ENCODE results near the gene BRWD1. TPM values are rescaled to one million over a fixed set of nuclear protein-coding genes. Genes with fewer than 3 reads are reported as not detected.
A peak's percentile ranks its signal among the peaks of the same experiment; 100 is the strongest.

The BRWD1 gene
- total RNA-seq (2021): 48.8 to 53.3 TPM (median 52.5 TPM) in 3 replicates
- Bru-seq, nascent RNA: percentile 92 among the genes with signal in this experiment
- long read RNA-seq, experiment 1, full-length matches to known transcripts: 82 of 182 reads
- long read RNA-seq, experiment 1, partial matches to known transcripts: 32 of 182 reads
- long read RNA-seq, experiment 1, other reads (novel, unspliced or antisense): 68 of 182 reads
- long read RNA-seq, experiment 2, full-length matches to known transcripts: 8 of 53 reads
- long read RNA-seq, experiment 2, partial matches to known transcripts: 5 of 53 reads
- long read RNA-seq, experiment 2, other reads (novel, unspliced or antisense): 40 of 53 reads
- long read RNA-seq, experiment 3, partial matches to known transcripts: 1 of 1 reads
- long read RNA-seq, experiment 3, other reads (novel, unspliced or antisense): 0 of 1 reads

GRCh38 chr21:39313571-39314142, at the start of gene BRWD1:
Gene BRWD1 (minus strand): TSS chr21:39313632. CDS start chr21:39313491, 141 bp downstream.
- H3K4me1 Mint-ChIP-seq: peaks cover 13% of the 10 kb centered on the region
- ChIA-PET CTCF (interaction anchor here (1.0 kb wide), 1 partner anchor 155 kb away, joined by 3 read pairs; no protein-coding TSS in a partner anchor), POLR2A (interaction anchor here (0.5 to 2.1 kb wide), 5 partner anchors 28 to 130 kb away, joined by 3 to 10 read pairs (median 6); partner anchors contain the start of genes HMGN1 and PSMG1)
- peak within 1 kb of the TSS; percentile 98 for H3K27ac Mint-ChIP-seq
- ATAC-seq (peak; percentile 18), DNase-seq (ENCODE audit: low spot score) (peak; percentile 75)
- no peaks in the 10 kb centered on the region for H3K9me3 Mint-ChIP-seq
- peaks cover 32% of the 10 kb centered on the region for H3K36me3 Mint-ChIP-seq
- H3K27me3 Mint-ChIP-seq (ENCODE audit: low read depth): no peaks in the 10 kb centered on the region
- H3K4me3 Mint-ChIP-seq: peak within 1 kb of the TSS; percentile 91
- TF ChIP-seq, protein P1, sequence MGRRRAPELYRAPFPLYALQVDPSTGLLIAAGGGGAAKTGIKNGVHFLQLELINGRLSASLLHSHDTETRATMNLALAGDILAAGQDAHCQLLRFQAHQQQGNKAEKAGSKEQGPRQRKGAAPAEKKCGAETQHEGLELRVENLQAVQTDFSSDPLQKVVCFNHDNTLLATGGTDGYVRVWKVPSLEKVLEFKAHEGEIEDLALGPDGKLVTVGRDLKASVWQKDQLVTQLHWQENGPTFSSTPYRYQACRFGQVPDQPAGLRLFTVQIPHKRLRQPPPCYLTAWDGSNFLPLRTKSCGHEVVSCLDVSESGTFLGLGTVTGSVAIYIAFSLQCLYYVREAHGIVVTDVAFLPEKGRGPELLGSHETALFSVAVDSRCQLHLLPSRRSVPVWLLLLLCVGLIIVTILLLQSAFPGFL (CRISPR knock-in tag; IDR thresholded peaks at IDR 0.05; ENCODE audit: borderline replicate concordance): peak; percentile 38; the same call in 1 of the 2 replicates
- TF ChIP-seq ZNF121 (CRISPR knock-in tag; IDR thresholded peaks at IDR 0.05): no peak
- TF ChIP-seq, protein P2, sequence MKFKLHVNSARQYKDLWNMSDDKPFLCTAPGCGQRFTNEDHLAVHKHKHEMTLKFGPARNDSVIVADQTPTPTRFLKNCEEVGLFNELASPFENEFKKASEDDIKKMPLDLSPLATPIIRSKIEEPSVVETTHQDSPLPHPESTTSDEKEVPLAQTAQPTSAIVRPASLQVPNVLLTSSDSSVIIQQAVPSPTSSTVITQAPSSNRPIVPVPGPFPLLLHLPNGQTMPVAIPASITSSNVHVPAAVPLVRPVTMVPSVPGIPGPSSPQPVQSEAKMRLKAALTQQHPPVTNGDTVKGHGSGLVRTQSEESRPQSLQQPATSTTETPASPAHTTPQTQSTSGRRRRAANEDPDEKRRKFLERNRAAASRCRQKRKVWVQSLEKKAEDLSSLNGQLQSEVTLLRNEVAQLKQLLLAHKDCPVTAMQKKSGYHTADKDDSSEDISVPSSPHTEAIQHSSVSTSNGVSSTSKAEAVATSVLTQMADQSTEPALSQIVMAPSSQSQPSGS (CRISPR knock-in tag; IDR thresholded peaks at IDR 0.05; ENCODE audit: borderline replicate concordance, low read depth): no peak
- no peak for TF ChIP-seq ZNF532 (CRISPR knock-in tag; IDR thresholded peaks at IDR 0.05; ENCODE audit: borderline replicate concordance)
- TF ChIP-seq, protein P3, sequence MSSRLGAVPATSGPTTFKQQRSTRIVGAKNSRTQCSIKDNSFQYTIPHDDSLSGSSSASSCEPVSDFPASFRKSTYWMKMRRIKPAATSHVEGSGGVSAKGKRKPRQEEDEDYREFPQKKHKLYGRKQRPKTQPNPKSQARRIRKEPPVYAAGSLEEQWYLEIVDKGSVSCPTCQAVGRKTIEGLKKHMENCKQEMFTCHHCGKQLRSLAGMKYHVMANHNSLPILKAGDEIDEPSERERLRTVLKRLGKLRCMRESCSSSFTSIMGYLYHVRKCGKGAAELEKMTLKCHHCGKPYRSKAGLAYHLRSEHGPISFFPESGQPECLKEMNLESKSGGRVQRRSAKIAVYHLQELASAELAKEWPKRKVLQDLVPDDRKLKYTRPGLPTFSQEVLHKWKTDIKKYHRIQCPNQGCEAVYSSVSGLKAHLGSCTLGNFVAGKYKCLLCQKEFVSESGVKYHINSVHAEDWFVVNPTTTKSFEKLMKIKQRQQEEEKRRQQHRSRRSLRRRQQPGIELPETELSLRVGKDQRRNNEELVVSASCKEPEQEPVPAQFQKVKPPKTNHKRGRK (CRISPR knock-in tag; IDR thresholded peaks at IDR 0.05; ENCODE audit: borderline replicate concordance): no peak; the same call in 1 of the 2 replicates
- TF ChIP-seq RELA (CRISPR knock-in tag; IDR thresholded peaks at IDR 0.05; ENCODE audit: borderline replicate concordance): no peak
- peak; percentile 53; the same call in 1 of the 2 replicates for TF ChIP-seq NFATC4 (CRISPR knock-in tag; IDR thresholded peaks at IDR 0.05)
- TF ChIP-seq ZBTB21 (CRISPR knock-in tag; IDR thresholded peaks at IDR 0.05; ENCODE audit: borderline replicate concordance): no peak
- TF ChIP-seq, protein P4, sequence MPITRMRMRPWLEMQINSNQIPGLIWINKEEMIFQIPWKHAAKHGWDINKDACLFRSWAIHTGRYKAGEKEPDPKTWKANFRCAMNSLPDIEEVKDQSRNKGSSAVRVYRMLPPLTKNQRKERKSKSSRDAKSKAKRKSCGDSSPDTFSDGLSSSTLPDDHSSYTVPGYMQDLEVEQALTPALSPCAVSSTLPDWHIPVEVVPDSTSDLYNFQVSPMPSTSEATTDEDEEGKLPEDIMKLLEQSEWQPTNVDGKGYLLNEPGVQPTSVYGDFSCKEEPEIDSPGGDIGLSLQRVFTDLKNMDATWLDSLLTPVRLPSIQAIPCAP (CRISPR knock-in tag; IDR thresholded peaks at IDR 0.05): peak; percentile 71; the same call in 1 of the 2 replicates
- TF ChIP-seq, protein P5, sequence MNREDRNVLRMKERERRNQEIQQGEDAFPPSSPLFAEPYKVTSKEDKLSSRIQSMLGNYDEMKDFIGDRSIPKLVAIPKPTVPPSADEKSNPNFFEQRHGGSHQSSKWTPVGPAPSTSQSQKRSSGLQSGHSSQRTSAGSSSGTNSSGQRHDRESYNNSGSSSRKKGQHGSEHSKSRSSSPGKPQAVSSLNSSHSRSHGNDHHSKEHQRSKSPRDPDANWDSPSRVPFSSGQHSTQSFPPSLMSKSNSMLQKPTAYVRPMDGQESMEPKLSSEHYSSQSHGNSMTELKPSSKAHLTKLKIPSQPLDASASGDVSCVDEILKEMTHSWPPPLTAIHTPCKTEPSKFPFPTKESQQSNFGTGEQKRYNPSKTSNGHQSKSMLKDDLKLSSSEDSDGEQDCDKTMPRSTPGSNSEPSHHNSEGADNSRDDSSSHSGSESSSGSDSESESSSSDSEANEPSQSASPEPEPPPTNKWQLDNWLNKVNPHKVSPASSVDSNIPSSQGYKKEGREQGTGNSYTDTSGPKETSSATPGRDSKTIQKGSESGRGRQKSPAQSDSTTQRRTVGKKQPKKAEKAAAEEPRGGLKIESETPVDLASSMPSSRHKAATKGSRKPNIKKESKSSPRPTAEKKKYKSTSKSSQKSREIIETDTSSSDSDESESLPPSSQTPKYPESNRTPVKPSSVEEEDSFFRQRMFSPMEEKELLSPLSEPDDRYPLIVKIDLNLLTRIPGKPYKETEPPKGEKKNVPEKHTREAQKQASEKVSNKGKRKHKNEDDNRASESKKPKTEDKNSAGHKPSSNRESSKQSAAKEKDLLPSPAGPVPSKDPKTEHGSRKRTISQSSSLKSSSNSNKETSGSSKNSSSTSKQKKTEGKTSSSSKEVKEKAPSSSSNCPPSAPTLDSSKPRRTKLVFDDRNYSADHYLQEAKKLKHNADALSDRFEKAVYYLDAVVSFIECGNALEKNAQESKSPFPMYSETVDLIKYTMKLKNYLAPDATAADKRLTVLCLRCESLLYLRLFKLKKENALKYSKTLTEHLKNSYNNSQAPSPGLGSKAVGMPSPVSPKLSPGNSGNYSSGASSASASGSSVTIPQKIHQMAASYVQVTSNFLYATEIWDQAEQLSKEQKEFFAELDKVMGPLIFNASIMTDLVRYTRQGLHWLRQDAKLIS (CRISPR knock-in tag; IDR thresholded peaks at IDR 0.05; ENCODE audit: borderline replicate concordance): no peak
- no peak for TF ChIP-seq GRHL2 (CRISPR knock-in tag; IDR thresholded peaks at IDR 0.05; ENCODE audit: insufficient replicate concordance, severe bottlenecking)
- peak; percentile 98 for TF ChIP-seq ZNF423 (CRISPR knock-in tag; IDR thresholded peaks at IDR 0.05)
- peak; percentile 53; the same call in 1 of the 2 replicates for TF ChIP-seq ESRRA (CRISPR knock-in tag; IDR thresholded peaks at IDR 0.05; ENCODE audit: borderline replicate concordance)
- TF ChIP-seq ZNF317 (CRISPR knock-in tag; IDR thresholded peaks at IDR 0.05; ENCODE audit: borderline replicate concordance, low read depth): peak; percentile 41; the same call in 1 of the 2 replicates
- no peak for TF ChIP-seq TP53 (CRISPR knock-in tag; IDR thresholded peaks at IDR 0.05)
- 0 out of 2 replicates have a peak, but pooled peaks have one; percentile 23 for TF ChIP-seq ZNF263 (CRISPR knock-in tag; IDR thresholded peaks at IDR 0.05; ENCODE audit: low read depth)
- TF ChIP-seq, protein P6, sequence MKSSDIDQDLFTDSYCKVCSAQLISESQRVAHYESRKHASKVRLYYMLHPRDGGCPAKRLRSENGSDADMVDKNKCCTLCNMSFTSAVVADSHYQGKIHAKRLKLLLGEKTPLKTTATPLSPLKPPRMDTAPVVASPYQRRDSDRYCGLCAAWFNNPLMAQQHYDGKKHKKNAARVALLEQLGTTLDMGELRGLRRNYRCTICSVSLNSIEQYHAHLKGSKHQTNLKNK (CRISPR knock-in tag; IDR thresholded peaks at IDR 0.05): no peak
- TF ChIP-seq, protein P7, sequence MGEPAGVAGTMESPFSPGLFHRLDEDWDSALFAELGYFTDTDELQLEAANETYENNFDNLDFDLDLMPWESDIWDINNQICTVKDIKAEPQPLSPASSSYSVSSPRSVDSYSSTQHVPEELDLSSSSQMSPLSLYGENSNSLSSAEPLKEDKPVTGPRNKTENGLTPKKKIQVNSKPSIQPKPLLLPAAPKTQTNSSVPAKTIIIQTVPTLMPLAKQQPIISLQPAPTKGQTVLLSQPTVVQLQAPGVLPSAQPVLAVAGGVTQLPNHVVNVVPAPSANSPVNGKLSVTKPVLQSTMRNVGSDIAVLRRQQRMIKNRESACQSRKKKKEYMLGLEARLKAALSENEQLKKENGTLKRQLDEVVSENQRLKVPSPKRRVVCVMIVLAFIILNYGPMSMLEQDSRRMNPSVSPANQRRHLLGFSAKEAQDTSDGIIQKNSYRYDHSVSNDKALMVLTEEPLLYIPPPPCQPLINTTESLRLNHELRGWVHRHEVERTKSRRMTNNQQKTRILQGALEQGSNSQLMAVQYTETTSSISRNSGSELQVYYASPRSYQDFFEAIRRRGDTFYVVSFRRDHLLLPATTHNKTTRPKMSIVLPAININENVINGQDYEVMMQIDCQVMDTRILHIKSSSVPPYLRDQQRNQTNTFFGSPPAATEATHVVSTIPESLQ (CRISPR knock-in tag; IDR thresholded peaks at IDR 0.05): no peak

Measured in WTC11 (cell line).